Stimulated activated CD4-positive, alpha-beta T cell treated with anti-CD3 and anti-CD28 coated beads, Interleukin-4, amount 100 ng/mL, for 4 hours (primary cell): Measurements from ENCODE around the gene GDF11.

Experiments used
- DNase-seq, 2 experiments: peaks; one replicate each; pipeline ENCODE4 v3.0.0-alpha.2; 2020

Gene GDF11

DNA sequence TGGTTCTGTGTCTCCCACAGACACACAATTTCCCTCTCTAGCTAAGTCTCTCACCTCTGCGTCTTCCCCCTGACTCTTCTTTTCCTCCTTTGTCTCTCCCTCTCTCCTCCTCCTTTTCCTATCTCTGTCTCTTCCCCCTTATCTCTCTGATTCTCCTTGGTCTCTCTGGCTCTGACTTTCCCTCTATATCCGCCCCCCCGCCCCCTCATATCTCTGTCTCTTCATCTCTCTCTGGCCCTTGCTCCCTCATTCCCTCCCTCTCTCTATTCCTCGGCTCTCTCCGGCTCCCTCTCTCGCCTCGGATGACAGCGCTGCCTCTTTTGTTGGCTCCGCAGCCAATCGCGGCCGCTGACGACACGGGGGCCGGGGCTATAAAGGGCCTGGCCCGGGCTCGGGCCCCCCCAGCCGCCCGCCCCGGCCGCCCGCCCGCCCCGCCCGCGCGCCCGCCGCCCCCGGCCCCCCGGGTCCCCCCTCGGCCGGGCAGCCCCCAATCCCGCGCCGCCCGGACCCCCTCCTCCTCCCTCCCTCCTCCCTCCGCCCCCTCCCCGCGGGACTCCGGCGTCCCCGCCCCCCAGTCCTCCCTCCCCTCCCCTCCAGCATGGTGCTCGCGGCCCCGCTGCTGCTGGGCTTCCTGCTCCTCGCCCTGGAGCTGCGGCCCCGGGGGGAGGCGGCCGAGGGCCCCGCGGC lies at the start of gene GDF11:
TSS of gene GDF11 (plus strand) at position 404 of the 687 bp plus-strand sequence. CDS start at position 599, 195 bp downstream.
- peak; percentile 64 to 74 for DNase-seq

DNA sequence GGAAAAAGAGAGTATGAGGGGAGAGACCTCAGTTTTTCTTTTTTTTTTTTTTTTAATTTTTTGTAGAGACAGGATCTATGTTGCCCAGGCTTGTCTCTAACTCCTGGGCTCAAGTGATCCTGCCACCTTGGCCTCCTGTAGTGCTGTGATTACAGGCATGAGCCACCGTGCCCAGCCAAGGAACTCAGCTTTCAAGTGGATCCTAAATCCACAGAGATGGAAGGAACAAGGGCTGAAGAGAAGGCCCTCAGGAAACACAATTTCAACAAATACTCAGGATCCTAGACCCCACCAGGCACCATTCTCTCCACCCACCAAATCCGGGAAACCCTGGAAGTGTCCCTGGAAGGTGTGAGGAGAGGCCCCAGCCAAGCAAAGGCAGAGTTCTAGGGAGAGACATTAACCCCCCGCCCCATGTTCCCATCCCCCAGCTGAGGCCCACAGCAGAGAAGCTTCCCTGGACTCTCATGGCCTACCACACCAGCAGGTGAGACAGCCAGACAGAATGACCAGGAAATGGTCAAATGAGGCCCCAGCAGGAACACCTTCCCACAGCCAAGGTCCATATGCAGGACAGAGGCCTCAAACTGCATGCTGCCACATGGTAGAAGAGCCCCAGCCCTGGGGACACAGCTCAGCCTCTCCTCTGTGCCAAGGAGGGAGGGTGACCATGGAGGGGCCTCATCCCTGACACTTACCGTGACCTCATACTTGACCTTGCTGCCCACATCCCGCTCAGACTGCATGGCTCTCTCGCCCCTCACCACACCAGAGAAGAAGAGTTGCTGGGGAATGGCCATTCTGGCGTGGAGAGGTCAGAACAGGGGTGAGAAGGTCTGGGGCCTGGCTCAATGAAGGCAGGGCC lies 49.4 kb upstream of the GDF11 start:
- no peak for DNase-seq

DNA sequence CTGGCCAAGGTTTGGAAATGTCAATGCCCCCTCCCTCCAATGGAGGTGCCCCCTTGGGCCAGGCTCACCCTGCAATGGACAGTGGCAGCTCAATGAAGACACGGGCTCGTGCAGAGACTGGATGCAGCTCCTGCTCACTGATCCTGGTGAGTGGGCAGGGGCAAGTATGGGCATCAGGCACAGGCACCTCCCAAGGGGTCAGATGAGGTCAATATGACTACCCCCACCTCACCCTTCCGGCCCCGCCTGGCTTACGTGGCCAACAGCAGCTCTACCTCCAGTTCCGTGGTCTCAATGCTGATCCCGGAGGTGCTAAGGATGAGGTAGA lies 48.8 kb upstream of the GDF11 start:
- no peak for DNase-seq

DNA sequence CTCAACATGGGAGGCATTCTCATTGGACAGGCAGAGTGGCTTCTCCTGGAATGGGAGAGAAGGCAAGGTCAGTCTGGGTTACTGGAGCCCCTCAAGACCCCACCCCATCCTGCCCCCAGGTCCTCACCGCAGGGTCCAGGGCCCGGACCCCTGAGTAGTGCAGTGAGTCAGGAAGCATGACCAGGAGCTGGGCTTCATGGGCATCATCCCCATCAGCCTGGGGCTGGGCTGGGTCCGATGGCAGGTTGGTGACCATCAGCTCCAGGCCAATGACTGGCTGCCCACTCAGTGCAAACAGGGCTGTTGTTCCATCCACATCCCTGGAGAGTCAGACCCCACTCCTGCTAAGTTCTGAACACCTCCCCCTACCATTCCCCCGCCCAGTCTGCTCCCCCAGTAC lies 48.3 kb upstream of the GDF11 start:
- DNase-seq = no peak

DNA sequence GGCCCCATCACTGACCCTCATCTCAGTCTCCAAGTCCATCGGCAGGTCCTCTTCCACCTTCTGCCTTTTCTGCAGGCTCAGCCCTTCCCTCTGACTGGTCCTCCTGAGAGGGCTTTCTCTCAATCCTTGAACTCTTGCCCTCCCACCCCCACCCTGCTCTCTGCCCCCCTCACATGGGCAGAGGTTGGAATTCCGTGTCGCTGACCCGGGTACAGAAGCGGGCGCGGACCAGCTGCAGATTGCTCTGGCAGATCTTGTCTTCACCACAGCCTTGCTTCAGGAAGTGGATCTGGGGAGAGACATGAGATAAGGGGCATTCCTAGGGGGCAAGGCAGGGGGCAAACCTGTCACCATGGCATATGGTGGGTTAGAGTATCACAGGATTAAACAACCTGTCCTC lies 47.6 kb upstream of the GDF11 start:
- DNase-seq = no peak

DNA sequence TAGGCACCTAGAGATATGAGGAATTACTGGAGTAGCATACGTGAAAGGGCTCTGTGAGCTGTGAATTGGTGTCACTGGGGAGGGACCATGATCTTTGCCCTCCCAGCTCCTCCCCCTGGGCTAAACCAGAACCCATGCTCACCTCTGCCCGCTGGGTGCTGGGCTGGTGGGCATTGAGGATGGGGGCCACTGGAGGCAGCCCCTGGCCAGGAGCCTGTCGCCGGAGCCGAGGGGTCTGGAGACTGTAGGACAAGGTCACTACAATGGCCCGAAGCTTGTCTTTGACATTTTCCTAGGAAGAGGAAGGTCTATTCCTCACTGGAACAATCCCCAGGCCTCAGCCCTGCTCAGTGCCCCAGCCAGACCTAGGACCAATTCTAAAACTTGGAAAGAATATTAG lies 46.8 kb upstream of the GDF11 start:
- DNase-seq = no peak

DNA sequence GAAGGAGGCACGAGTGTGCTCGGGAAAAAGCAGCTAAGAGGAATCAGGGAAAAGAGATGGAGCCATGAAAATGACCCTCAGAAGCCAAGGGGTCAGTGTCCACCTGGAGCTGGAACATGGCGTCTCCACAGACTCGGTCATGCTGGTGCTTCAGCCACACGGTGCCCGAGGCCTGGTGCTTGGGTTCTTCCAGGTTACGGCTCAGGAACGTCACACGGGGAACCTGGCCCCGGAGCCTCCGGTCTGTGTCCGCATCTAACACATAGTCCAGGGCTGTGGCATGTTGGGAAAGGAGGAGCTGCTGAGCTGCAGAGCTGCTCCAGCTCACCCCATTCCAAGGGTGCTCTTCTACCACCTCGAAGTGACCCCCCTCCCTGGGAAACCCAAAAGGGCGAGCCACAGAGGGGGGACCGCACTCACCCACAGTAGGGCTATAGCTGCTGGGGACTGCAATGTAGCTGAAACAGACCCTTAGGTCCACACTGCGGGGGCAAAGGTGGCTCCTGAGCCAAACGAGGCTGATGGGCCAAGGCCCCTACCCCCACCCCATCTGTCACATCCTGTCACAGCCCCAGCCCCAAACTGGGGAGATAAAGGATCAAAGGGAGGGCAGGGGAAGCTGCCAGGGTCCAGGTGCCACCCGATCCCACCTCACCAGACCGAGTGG lies 46.0 kb upstream of the GDF11 start:
- DNase-seq = no peak

DNA sequence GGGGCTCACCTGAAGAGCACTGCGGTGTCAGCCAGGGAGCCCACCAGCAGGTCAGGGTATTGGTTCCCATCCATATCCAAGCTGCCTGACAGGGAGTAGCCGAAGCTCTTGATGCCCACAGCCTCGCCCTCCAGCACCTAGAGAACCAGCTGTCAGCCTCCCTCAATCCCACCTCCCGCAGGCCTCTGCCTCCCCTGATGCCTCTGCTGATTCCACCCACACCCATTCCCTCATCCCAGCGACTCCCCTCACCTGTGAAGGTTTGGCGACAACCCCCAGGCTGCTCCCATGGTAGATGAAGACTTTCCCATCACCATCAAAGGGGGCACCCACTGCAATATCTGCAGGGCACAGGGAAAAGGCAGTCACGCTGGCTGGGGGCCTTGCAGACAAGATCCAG lies 45.2 kb upstream of the GDF11 start:
- no peak for DNase-seq

DNA sequence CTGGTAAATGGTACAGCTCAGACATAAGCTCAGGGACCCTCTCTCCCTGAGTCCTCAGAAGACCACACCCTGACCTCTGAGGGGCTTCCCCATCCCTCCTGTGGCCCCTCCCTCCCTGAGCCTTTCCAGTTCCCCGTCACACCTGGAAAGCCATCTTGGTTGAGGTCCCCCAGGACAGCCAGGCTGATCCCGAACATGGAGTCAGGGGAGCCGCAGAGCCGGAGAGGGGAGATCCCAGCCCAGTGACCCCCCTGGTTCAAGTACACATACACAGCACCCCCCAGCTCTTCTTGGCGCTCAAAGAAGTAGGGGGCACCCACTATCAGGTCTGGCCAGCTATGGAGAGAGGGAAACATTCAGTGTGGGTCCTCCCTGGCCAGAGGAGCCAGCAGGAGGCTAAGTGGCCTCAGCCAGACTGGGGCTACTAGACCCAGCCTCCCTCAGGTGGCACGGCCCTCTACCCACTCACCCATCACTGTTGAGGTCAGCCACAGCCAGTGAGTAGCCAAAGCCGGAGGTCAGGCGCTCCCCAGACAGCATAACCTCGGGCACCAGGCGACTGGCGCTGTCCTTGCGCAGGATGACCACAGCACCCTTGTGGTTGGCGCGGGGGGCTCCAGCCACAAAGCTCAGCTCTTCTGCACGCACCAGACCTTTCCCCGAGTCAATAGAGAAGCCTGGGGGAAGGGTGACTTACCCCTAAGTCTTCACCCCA lies 44.5 kb upstream of the GDF11 start:
- DNase-seq = no peak

DNA sequence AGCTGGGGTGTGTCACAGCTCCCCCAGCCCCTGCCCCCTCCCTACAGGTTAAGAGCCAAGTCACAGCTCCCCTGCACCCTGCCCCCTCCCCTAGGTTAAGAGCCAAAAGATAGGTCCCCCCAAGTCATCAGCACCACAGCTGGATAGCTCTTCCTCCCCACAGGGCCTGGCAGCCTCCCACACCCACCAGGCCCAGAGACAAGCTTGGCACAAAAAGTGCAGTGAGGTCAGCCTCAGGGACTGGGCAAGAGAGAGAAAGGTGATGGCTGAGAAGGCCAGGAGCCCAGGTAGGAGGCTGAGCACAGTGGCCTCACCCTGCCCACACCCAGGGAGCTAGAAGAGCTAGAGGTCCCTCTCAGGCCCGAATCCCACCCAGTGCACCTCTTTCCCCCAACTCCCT lies 44.0 kb upstream of the GDF11 start:
- no peak for DNase-seq

DNA sequence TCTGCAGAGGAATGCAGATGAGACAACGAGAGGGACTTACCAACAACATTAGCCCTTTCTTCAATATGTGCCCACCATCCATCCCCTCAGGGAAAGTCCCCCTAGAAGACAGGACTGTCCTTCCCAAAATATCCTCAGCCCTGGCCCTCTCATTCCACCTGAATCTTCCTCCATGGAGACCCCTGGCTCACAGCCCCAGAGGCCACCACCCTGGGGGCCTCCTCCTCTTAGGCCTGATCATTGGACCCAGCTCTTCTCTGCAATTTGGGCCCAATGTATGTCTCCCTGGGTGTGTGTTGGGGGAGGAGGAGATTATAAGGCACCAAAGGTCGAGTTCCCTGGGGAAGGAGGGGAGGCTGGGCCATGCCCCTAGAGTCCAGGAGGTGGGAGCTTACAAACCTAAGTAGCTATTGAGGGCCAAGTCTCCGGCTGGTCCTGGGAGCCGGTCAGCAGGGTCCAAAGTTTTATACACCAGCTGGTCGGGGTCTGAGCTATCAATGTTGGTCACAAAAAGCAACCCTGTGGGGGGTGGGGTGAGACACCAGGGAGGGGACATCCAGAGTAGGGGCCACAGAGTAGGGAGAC lies 43.4 kb upstream of the GDF11 start:
- DNase-seq = no peak

DNA sequence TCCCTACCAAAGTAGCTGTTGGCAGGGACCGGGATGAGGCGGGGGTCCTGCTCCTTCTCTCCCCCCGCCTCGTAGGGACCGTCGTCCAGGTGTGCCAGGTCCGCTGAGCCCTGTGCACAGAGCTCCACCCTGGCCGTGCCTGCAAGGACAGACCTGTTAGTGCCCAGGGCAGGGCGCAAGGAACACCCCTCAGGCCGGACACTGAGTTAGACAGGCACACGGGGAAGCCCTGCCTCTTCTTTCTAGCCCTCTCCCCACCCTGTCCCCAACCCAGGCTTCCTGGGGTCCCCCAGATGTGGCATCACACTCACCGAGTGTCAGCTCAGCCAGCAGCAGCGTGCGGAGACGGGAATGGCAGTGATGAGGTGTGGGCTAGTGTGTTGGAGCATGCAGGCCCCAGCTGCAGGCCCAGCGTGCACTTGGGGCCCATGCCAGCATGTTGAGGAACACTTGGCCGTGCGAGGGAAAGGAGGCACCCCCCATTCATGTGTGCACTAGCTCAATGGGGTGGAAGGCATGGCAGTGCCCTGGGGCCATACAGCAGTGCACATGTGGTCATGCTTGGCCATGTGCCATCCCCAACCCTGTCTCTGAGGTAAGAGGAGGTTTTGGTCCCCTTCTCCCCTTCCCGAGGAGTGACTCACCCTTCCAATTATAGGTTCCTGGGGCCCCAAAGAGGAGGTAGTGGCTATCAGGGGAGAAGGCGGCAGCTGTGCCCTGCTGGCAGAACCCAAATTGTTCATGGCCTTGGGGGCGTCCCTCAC lies 42.5 kb upstream of the GDF11 start:
- no peak for DNase-seq

DNA sequence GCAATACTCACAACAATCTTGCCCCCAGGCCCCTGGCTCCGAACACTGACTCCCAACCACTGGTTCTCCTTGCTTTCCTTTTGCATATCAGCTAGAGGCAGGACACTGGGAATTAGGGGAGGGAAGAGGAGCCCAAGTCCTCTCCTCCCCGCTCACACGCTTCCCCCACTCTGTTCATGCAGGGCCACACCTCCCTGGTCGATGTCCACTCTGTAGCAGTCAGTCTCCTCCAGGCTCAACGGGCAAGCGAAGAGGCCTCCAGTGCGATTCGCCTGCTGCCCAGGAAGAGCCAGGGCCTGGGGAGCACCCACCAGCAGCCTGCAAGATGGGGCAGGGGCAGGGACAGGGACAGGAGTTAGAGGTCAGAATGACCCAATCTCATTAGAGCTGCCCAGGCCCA lies 40.1 kb upstream of the GDF11 start:
- DNase-seq = no peak

DNA sequence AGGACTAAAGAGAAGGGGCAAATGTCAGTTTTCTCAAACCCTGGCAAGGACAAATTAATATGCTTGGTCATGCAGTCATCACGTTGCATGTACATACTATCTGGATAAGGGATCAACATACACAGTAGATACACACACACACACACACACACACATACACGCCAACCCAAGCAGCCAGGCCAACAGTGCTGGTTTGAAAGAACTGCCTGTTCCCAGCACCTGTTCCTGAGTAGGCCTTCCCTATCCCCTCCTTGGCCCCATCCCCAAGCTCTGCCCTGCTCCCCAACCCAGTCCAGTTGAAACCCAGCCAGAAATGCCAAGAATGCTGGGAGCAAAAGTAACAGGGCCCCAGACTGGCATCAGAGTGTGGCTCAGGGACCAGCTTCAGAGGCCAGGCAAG lies 39.6 kb upstream of the GDF11 start:
- no peak for DNase-seq

DNA sequence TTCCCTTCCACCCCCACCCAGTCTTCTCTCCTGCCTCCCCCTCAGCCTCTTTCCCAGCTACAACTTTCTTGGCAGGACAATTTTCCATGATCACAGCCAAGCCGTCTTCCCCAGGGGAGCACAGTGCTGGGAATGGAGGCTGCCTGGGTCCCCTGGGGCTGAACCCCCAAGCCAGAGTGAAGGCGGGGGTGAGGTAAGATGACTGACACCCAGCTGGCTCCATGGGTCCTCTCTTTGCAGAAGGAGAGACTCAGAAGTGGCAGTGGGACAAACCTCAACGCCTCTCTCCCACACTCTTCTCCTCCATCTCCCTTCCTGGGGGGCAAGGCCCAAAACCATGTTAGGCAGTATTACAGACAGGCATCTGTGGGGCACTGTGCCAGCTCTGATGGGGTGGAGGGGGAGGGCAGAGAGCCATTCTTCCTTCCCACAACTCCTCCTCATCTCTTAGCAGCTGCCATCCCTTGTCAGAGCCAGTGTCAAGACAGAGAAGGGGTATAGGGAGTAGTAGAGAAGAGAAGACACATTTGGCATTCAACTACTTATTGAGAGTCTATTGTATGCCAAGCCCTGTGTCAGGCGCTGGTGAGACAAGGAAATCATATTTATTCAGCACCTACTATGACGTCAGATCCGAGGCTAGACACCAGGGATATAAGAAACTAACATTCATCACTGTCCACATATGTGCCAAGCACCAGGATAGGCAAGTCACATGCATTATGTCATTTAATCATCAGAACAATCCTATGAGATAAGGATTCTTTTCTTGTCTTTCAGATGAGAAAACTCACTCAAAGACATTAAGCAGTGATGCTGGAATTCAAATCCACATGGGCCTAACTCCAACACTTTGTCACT lies 38.8 kb upstream of the GDF11 start:
- DNase-seq = no peak

DNA sequence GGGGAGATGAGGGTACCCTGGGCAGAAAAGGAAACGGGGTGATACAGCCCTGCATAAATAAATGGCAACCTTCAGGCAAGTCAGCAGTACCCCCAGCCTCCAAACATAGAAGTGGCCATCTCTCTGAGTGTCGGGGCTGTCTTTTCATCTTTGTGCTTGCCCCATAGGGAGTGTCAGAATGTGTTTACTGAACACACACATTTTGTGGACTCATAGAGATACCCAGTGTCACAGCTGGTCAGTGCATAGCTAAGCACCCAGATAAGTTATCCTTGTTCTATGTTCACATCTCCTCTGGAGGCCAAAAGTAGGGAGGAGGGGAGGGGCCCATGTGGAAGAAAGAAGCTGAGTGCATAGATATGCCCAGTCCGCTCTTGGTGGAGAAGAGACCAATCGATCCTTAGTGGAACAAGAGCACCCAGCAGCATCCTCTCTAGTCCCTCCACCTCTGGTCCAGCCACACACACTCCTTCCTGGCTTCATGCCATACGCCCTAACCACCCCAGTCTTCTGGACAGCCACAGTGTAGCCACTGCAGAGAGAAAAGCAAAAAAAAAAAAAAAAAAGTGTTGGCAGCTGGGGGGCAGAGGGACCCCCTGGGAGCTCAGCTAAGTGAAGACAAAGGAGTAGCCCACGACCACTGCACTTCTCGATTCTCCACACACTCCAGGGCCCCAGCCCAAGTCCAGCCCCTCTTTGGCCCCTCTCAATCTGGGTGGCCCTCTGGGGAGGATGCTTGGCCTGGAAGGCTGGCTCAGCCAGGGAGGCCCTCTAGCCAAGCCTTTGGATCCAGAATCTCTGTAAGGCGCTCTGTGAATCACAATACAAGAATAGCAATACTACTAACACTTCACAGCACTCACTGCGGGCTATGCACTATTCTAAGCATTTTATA lies 37.9 kb upstream of the GDF11 start:
- no peak for DNase-seq

DNA sequence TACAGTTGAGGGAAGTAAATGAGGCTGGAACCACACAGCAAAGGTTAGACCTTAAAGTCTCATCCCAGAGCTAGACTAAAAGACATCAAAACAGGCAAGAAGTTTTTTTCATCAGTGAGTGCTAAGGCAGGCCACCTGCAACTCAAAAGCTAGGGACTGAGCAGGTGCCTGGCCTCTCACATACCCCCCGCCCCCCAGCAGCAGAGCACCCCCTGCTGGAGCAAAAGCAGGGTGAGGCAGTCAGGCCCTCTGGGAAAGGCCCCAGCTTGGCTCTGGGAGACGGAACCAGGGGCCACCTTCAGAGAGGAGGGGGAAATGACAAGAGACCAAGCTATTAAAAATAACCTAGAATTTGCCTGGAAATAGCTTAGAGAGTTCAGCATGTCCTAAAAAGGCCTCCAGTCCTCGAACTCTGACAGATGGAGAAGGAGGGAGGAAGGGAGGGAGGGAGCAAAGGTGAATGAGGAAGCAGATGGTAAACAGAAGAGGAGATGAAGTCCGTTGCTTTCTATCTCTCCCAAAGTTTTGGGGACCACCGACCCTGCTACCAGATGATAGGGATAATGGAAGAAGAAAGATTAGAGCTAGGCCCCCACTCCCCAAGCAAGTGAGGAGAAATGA lies 37.0 kb upstream of the GDF11 start:
- no peak for DNase-seq

DNA sequence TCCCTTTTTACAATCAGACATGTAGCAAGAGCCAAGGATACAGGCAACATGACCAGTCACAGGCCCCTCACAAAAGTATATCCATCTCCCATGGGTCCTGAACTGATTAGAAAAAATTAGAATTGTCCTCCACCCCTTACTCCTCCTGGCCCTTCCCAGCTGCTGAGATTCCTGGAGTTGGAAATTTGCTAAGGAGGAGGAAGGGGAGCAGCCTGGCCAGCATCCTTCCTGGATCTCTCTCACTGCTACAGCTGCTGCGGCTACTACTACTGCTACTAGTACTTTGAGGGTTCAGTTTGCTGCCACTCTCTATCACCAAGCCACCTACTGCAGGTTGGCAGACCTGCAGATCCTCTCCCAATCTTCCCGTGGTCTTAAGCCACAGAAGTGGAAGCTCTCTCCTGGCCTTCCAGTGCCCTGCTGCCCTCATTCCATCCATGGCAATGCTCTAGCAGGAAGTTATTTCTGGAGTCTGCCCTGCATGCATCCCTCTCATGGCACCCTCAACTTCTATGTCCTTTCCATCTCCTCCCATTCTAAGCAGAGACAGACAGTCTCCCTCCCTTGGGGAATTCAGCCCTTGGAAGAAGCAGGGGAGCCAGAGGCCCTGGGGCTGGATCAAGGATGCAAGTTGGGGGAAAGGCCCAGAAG lies 36.2 kb upstream of the GDF11 start:
- no peak for DNase-seq

DNA sequence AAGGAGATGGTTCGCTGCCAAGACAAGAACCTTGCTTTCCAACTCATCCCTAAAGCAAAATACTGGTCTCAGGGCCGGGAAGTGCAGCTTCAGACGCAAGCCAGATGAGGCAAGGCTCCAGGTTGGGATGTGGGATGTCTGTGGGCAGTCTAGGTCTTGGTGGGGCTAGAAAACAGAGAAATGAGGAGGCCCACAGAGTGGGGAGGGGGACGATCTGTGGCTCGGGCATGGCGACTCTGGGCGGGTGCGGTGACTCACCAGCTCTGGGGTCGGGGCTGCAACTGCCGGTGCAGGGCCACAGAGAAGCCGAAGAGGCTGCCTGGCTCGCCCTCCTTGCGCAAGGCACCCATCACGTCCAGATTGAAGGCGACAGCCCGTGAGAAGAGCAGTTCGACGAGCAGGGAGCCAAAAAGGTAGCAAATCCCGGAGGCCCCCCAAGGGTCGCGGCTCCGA lies 35.7 kb upstream of the GDF11 start:
- DNase-seq = no peak
